T-helper 17 cell (primary cell): ENCODE data around the gene PPP2R3B. TPM values are rescaled to one million over a fixed set of nuclear protein-coding genes. Genes with fewer than 3 reads are reported as not detected.

Experiments
- ATAC-seq: fragments of 150-1000 bp; cut with Tn5 transposase; 2 replicates; pipeline ENCODE4 v1.10.0; 2021; ENCODE audit warnings: mild to moderate bottlenecking, moderate library complexity
- DNase-seq, 3 donors: peaks; one replicate each; pipeline versions ENCODE4 v3.0.0 to v3.0.0-alpha.2; 2020 to 2021
- H3K9me3 ChIP-seq: one replicate; pipeline ENCODE4 v1.7.0; 2013; ENCODE audit warnings: low read length, mild to moderate bottlenecking; ENCODE audit not compliant: control insufficient read depth, poor library complexity, severe bottlenecking
- H3K27ac Mint-ChIP-seq: one replicate; pipeline ENCODE4 v1.8.0; 2022; ENCODE audit warnings: mild to moderate bottlenecking, moderate library complexity, mixed read lengths
- H3K27me3 Mint-ChIP-seq: one replicate; pipeline ENCODE4 v1.8.0; 2022; ENCODE audit warnings: mixed read lengths
- H3K36me3 Mint-ChIP-seq: one replicate; pipeline ENCODE4 v1.8.0; 2022; ENCODE audit warnings: low read depth, mixed read lengths
- H3K4me1 Mint-ChIP-seq: one replicate; pipeline ENCODE4 v1.8.0; 2022; ENCODE audit warnings: mild to moderate bottlenecking, mixed read lengths
- H3K4me3 Mint-ChIP-seq: one replicate; pipeline ENCODE4 v1.8.0; 2022; ENCODE audit warnings: mild to moderate bottlenecking, moderate library complexity, mixed read lengths
- total RNA-seq, 4 donors: library from RNA in 2 of 4; stranded (reverse) in 2 of 4; gene quantifications; one replicate each; pipeline ENCODE4 v1.2.3 and lab custom pipeline; 2022 to 2026

Gene PPP2R3B
- total RNA-seq, 2 donors from 2014 or later: 18.5 to 19.1 TPM

GRCh38 chrX:285076-285677 is 101.5 kb downstream of the PPP2R3B start:
- DNase-seq (no peak), ATAC-seq (no peak)
- no peaks in the 10 kb centered on the region for H3K36me3 Mint-ChIP-seq
- H3K27ac Mint-ChIP-seq: peak overlapping the region; percentile 24
- no peaks in the 10 kb centered on the region for H3K9me3 ChIP-seq
- no peak overlapping the region for H3K4me3 Mint-ChIP-seq
- no peaks in the 10 kb centered on the region for H3K27me3 Mint-ChIP-seq
- H3K4me1 Mint-ChIP-seq: peaks cover 7% of the 10 kb centered on the region

Other genes starting within 250 kb of the PPP2R3B start
- 10 to 100 TPM; 13.0 to 17.9 TPM for gene PLCXD1, start 105.5 kb downstream of the PPP2R3B start, total RNA-seq
- 10 to 100 TPM; 67.7 to 69.0 TPM for gene GTPBP6, start 68.1 kb downstream of the PPP2R3B start, total RNA-seq
- gene SHOX, start 243.9 kb upstream of the PPP2R3B start, total RNA-seq: not detected